ENCODE data around the gene CTSZ. TPM values are rescaled to one million over a fixed set of nuclear protein-coding genes. Genes with fewer than 3 reads are reported as not detected.
"Not testable (repeated sequence)": the region's sequence is repeated elsewhere in the genome, so short reads cannot be mapped to it uniquely, and the experiment has no call there.

Gene CTSZ
- total RNA-seq, 4 donors from 2014 or later: 68.7 to 160 (median 109) TPM

GRCh38 chr20:59013959-59014608, 7.0 kb upstream of the CTSZ start:
- intact Hi-C loops (cut with DNase I; ENCODE audit: low total_unique reads): no loop called here
- Histone ChIP-seq H3K4me1 (no peaks in the 10 kb centered on the region), H3K9me3 (no peaks in the 10 kb centered on the region), H3K4me3 (no peak overlapping the region), H3K27ac (no peak overlapping the region), H3K27me3 (no peaks in the 10 kb centered on the region), H3K36me3 (no peaks in the 10 kb centered on the region)
- TF ChIP-seq, protein P1, sequence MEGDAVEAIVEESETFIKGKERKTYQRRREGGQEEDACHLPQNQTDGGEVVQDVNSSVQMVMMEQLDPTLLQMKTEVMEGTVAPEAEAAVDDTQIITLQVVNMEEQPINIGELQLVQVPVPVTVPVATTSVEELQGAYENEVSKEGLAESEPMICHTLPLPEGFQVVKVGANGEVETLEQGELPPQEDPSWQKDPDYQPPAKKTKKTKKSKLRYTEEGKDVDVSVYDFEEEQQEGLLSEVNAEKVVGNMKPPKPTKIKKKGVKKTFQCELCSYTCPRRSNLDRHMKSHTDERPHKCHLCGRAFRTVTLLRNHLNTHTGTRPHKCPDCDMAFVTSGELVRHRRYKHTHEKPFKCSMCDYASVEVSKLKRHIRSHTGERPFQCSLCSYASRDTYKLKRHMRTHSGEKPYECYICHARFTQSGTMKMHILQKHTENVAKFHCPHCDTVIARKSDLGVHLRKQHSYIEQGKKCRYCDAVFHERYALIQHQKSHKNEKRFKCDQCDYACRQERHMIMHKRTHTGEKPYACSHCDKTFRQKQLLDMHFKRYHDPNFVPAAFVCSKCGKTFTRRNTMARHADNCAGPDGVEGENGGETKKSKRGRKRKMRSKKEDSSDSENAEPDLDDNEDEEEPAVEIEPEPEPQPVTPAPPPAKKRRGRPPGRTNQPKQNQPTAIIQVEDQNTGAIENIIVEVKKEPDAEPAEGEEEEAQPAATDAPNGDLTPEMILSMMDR (IDR thresholded peaks at IDR 0.05): no peak
- no peak for TF ChIP-seq POLR2A (IDR thresholded peaks at IDR 0.05)
- DNase-seq: no peak

DNA sequence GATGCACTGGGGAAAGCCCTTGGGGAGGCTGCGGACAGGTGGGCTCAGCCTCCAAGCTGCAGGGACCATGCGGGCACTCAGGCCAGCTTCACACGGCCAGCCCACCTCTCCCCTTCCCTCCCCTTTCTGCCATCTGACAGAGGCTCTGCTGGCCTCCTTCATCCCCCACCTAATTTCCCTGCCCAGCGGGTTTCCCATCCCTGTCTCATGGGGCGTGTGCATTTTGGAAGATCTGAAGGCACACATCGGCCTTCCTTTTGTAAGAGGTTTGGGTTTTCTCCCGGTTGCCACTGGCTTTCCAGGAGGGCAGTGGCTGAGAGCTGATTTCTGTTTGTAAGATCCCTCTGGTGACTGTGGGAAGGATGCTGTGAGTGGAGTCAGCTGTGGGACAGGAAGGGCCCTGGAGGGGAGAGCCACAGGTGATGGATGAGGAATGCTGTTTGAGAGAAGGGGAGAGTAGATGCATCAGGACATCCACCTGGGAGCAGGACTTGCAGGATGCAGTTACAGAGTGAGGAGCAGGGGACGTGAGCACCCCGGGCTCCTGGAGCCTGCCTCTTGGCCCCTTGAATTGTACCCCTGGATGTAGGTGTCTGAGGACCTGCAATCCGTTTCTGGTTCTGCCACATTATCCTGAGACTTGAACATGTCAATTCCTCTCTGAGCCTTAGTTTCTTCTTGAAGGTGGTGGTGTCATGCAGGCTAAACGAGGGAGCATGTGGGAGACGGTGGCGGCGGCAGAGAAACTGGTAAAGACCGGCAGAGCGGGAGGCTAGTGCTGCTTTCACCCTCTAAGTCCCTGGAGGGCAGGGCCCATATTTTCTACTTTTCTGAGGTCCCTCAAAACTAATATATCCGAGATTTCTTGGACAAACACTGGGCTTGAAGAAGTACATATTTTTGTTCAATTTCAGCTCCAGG, 6.2 kb upstream of the CTSZ start:
- Histone ChIP-seq H3K9me3 (no peaks in the 10 kb centered on the region), H3K36me3 (no peaks in the 10 kb centered on the region), H3K27me3 (no peaks in the 10 kb centered on the region), H3K4me3 (no peak overlapping the region), H3K4me1 (no peaks in the 10 kb centered on the region), H3K27ac (no peak overlapping the region)
- DNase-seq: no peak
- intact Hi-C loops (cut with DNase I; ENCODE audit: low total_unique reads): no loop called here
- TF ChIP-seq POLR2A (IDR thresholded peaks at IDR 0.05): no peak
- TF ChIP-seq, protein P1 (IDR thresholded peaks at IDR 0.05): no peak

- H3K27ac ChIP-seq; H3K27me3 ChIP-seq; DNase-seq; H3K9me3 ChIP-seq; H3K4me1 ChIP-seq; H3K4me3 ChIP-seq; H3K36me3 ChIP-seq; intact Hi-C loops (cut with DNase I; ENCODE audit: low total_unique reads): not testable (repeated sequence)
These were observed 4.8 kb upstream of the CTSZ start for GRCh38 chr20:59011874-59012157.

DNA sequence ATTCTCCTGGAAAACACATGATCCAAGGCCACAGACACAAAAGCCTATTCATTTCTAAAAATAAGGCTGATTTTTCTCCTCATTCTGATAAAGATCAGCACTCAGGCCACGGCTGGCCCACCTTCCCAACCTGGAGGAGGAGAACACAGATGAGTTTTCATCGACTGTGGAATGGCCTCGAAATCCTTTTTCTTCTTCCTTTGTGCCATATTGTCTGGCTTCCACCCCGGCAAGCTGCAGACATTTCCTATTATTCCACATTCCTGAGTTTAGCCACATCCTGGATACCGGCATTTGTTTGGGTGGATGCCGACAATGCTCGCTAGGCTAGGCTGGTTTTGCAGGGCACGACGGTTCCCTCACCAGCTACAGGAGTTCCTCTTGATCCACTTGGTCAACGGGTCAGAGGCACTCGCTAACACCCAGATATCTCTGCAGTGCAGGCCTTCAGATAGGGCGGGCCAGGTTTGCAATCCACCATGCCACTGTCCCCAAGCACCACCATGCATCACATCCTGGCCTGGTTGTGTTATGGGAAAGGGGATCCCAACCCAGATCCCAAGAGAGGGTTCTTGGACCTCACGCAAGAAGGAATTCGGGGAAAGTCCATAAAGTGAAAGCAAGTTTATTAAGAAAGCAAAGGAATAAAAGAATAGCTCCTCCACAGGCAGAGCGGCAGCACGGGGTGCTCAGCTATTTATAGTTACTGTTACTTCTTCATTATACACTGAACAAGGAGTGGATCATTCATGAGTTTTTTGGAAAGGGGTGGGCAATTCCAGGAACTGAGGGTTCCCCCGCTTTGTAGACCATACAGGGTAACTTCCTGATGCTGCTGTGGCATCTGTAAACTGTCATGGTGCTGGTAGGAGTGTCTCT, 4.2 kb upstream of the CTSZ start:
- H3K9me3 ChIP-seq: no peaks in the 10 kb centered on the region

GRCh38 chr20:59010321-59010994, 3.4 kb upstream of the CTSZ start:
- H3K4me3 ChIP-seq: no peak overlapping the region
- intact Hi-C loops (cut with DNase I; ENCODE audit: low total_unique reads): no loop called here
- DNase-seq: peak in 1 of 2 donors; percentile 39

More for the DNA sequence above, 4.2 kb upstream of the CTSZ start:
- Histone ChIP-seq H3K27ac (no peak overlapping the region), H3K4me3 (no peak overlapping the region), H3K36me3 (no peaks in the 10 kb centered on the region), H3K27me3 (no peaks in the 10 kb centered on the region), H3K4me1 (no peaks in the 10 kb centered on the region)
- intact Hi-C loops (cut with DNase I; ENCODE audit: low total_unique reads): no loop called here
- no peak for DNase-seq
- TF ChIP-seq, protein P1 (IDR thresholded peaks at IDR 0.05): no peak
- TF ChIP-seq POLR2A (IDR thresholded peaks at IDR 0.05): no peak

More at GRCh38 chr20:59010321-59010994, 3.4 kb upstream of the CTSZ start:
- H3K9me3 ChIP-seq: no peaks in the 10 kb centered on the region
- peaks cover 0 to 3% of the 10 kb centered on the region in 2 donors for H3K4me1 ChIP-seq
- no peak overlapping the region for H3K27ac ChIP-seq
- no peak for TF ChIP-seq POLR2A (IDR thresholded peaks at IDR 0.05)
- TF ChIP-seq, protein P1 (IDR thresholded peaks at IDR 0.05): no peak
- no peaks in the 10 kb centered on the region for H3K36me3 ChIP-seq
- H3K27me3 ChIP-seq: no peaks in the 10 kb centered on the region

Measured in uterus (tissue), 4 donors.